Neural cell (in vitro differentiated cells): ENCODE measurements around the gene PARP1. TPM values are rescaled to one million over a fixed set of nuclear protein-coding genes. Genes with fewer than 3 reads are reported as not detected.

ENCODE experiments used
- H2AFZ ChIP-seq: fragments of 200-600, 300-800 bp; sonication (generic), shearing (Covaris generic); 2 replicates; pipeline ENCODE4 v1.6.0; 2014; ENCODE audit warnings: low read depth, mild to moderate bottlenecking, antibody characterized with exemption, low read length, moderate library complexity
- H3F3A ChIP-seq: fragments of 200-600 bp; shearing (Covaris generic); 2 replicates; pipeline ENCODE4 v1.6.1; 2016; ENCODE audit warnings: mild to moderate bottlenecking, moderate library complexity, mixed read lengths, antibody characterized with exemption, low read length; ENCODE audit not compliant: insufficient read depth, poor library complexity, severe bottlenecking
- H3K27ac ChIP-seq: fragments of 200-600, 300-800 bp; sonication (generic), shearing (Covaris generic); 2 replicates; pipeline ENCODE4 v1.5.1; 2014; ENCODE audit warnings: mild to moderate bottlenecking, low read length, moderate library complexity
- H3K27me3 ChIP-seq: fragments of 300-800, 200-600 bp; sonication (generic), shearing (Covaris generic); 2 replicates; pipeline ENCODE4 v1.6.0; 2014; ENCODE audit warnings: mild to moderate bottlenecking, low read depth, low read length, moderate library complexity; ENCODE audit not compliant: insufficient read depth
- H3K36me3 ChIP-seq: fragments of 300-800, 200-600 bp; sonication (generic), shearing (Covaris generic); 2 replicates; pipeline ENCODE4 v1.5.1; 2014; ENCODE audit warnings: mild to moderate bottlenecking, antibody characterized with exemption, low read length, moderate library complexity; ENCODE audit not compliant: insufficient read depth
- H3K4me2 ChIP-seq: fragments of 300-800, 200-600 bp; sonication (generic), shearing (Covaris generic); 2 replicates; pipeline ENCODE4 v1.6.0; 2014; ENCODE audit warnings: mild to moderate bottlenecking, low read length
- H3K4me3 ChIP-seq: fragments of 300-800, 200-600 bp; sonication (generic), shearing (Covaris generic); 2 replicates; pipeline ENCODE4 v1.5.1; 2014; ENCODE audit warnings: mild to moderate bottlenecking, low read length, moderate library complexity
- H3K79me2 ChIP-seq: fragments of 200-600 bp; shearing (Covaris generic); replicated peaks from 2 replicates; pipeline ENCODE4 v1.6.0; 2014; ENCODE audit warnings: mild to moderate bottlenecking, low read length, moderate library complexity; ENCODE audit not compliant: insufficient read depth
- H3K9ac ChIP-seq: fragments of 300-800, 200-600 bp; sonication (generic), shearing (Covaris generic); 2 replicates; pipeline ENCODE4 v1.6.1; 2016; ENCODE audit warnings: mild to moderate bottlenecking, low read length, mixed read lengths
- H3K9me2 ChIP-seq: fragments of 200-600 bp; shearing (Covaris generic); 2 replicates; pipeline ENCODE4 v1.6.1; 2016; ENCODE audit warnings: mild to moderate bottlenecking, low read length, mixed read lengths; ENCODE audit not compliant: insufficient read depth
- H3K9me3 ChIP-seq: fragments of 200-600, 300-800 bp; sonication (generic), shearing (Covaris generic); 2 replicates; pipeline ENCODE4 v1.6.1; 2016; ENCODE audit warnings: mild to moderate bottlenecking, mixed run types, low read length, moderate library complexity, mixed read lengths
- H4K20me1 ChIP-seq: fragments of 200-600 bp; shearing (Covaris generic); 2 replicates; pipeline ENCODE4 v1.6.1; 2016; ENCODE audit warnings: mild to moderate bottlenecking, mixed run types; ENCODE audit not compliant: insufficient read depth
- CTCF ChIP-seq: fragments of 450-650 bp; IDR thresholded peaks from 2 replicates; pipeline ENCODE4 v1.5.1; 2014; ENCODE audit warnings: antibody characterized with exemption, mild to moderate bottlenecking, moderate library complexity; ENCODE audit not compliant: poor library complexity, severe bottlenecking
- EP300 ChIP-seq: fragments of 450-650 bp; conservative IDR thresholded peaks from 2 replicates; pipeline ENCODE4 v1.6.1; 2014; ENCODE audit warnings: antibody characterized with exemption, mild to moderate bottlenecking, moderate library complexity; ENCODE audit not compliant: poor library complexity, severe bottlenecking
- EZH2 ChIP-seq: fragments of 200-600, 300-800 bp; shearing (Covaris generic), sonication (generic); IDR thresholded peaks from 2 replicates; pipeline ENCODE4 v1.6.1; 2014; ENCODE audit warnings: antibody characterized with exemption, low read length, borderline replicate concordance, mild to moderate bottlenecking; ENCODE audit not compliant: insufficient read depth, poor library complexity, severe bottlenecking
- MXI1 ChIP-seq: fragments of 450-650 bp; conservative IDR thresholded peaks from 2 replicates; pipeline ENCODE4 v1.6.1; 2014; ENCODE audit warnings: antibody characterized with exemption, mild to moderate bottlenecking; ENCODE audit not compliant: poor library complexity, severe bottlenecking
- POLR2AphosphoS5 ChIP-seq: IDR thresholded peaks from 2 replicates; pipeline ENCODE4 v1.6.1; 2012
- SMC3 ChIP-seq: fragments of 450-650 bp; conservative IDR thresholded peaks from 2 replicates; pipeline ENCODE4 v1.6.1; 2014; ENCODE audit warnings: antibody characterized with exemption, mild to moderate bottlenecking, moderate library complexity; ENCODE audit not compliant: poor library complexity
- polyA plus RNA-seq: library from polyadenylated mRNA; depleted of rRNA; stranded (reverse); fragments of >200 nt; gene quantifications from 2 replicates; pipeline ENCODE4 v1.2.3, GENCODE V29; 2014
- TF ChIP-seq, protein P1 (sequence below): IDR thresholded peaks from 2 replicates; pipeline ENCODE4 v1.6.1; 2012; ENCODE audit warnings: borderline replicate concordance

PARP1 gene
- polyA plus RNA-seq, 1 donor from 2014 or later: 112 TPM

DNA sequence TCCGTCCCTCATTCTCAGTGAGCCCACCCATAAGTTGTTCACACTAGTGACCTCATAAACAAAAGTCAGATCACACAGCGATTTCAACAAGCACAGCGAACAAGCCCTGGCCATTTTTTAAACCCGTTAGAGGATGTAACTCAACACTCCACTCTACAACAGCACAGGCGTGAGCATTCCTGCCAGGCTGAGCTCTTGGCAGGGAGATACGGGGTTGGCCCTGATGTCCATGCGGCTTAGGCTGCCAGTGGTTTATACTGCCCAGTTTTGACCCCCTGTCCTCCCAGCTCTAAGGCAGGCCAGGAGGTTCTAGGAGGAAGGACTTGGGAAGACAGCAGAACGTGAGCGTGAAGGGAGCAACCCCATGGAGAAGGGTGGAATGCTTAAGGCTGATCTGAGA is 35.0 kb downstream of the PARP1 start:
- Histone ChIP-seq H3K36me3 (peaks cover 18% of the 10 kb centered on the region), H3K79me2 (no peaks in the 10 kb centered on the region), H2AFZ (no peak overlapping the region), H3F3A (no peaks in the 10 kb centered on the region), H3K4me3 (no peak overlapping the region), H4K20me1 (no peaks in the 10 kb centered on the region), H3K27me3 (no peaks in the 10 kb centered on the region), H3K9me3 (no peaks in the 10 kb centered on the region), H3K27ac (no peak overlapping the region), H3K9me2 (no peaks in the 10 kb centered on the region), H3K9ac (no peak overlapping the region), H3K4me2 (no peak overlapping the region)
- TF ChIP-seq EZH2: no peak

- TF ChIP-seq EP300 (no peak), SMC3 (no peak), MXI1 (no peak), CTCF (no peak), EZH2 (no peak), POLR2AphosphoS5 (no peak)
- TF ChIP-seq, protein P1, sequence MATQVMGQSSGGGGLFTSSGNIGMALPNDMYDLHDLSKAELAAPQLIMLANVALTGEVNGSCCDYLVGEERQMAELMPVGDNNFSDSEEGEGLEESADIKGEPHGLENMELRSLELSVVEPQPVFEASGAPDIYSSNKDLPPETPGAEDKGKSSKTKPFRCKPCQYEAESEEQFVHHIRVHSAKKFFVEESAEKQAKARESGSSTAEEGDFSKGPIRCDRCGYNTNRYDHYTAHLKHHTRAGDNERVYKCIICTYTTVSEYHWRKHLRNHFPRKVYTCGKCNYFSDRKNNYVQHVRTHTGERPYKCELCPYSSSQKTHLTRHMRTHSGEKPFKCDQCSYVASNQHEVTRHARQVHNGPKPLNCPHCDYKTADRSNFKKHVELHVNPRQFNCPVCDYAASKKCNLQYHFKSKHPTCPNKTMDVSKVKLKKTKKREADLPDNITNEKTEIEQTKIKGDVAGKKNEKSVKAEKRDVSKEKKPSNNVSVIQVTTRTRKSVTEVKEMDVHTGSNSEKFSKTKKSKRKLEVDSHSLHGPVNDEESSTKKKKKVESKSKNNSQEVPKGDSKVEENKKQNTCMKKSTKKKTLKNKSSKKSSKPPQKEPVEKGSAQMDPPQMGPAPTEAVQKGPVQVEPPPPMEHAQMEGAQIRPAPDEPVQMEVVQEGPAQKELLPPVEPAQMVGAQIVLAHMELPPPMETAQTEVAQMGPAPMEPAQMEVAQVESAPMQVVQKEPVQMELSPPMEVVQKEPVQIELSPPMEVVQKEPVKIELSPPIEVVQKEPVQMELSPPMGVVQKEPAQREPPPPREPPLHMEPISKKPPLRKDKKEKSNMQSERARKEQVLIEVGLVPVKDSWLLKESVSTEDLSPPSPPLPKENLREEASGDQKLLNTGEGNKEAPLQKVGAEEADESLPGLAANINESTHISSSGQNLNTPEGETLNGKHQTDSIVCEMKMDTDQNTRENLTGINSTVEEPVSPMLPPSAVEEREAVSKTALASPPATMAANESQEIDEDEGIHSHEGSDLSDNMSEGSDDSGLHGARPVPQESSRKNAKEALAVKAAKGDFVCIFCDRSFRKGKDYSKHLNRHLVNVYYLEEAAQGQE: no peak
- no peak overlapping the region for H2AFZ ChIP-seq
- no peaks in the 10 kb centered on the region for H4K20me1 ChIP-seq
- no peak overlapping the region for H3K27ac ChIP-seq
- H3K9ac ChIP-seq: no peak overlapping the region
- no peaks in the 10 kb centered on the region for H3K27me3 ChIP-seq
- H3K79me2 ChIP-seq: no peaks in the 10 kb centered on the region
- no peaks in the 10 kb centered on the region for H3K9me2 ChIP-seq
- no peak overlapping the region for H3K4me2 ChIP-seq
- no peaks in the 10 kb centered on the region for H3F3A ChIP-seq
- no peak overlapping the region for H3K4me3 ChIP-seq
- H3K9me3 ChIP-seq: no peaks in the 10 kb centered on the region
- peaks cover 15% of the 10 kb centered on the region for H3K36me3 ChIP-seq
These were observed 35.9 kb downstream of the PARP1 start for GRCh38 chr1:226371866-226372490.
